Measurements from ENCODE around the gene PRSS8.

DNA sequence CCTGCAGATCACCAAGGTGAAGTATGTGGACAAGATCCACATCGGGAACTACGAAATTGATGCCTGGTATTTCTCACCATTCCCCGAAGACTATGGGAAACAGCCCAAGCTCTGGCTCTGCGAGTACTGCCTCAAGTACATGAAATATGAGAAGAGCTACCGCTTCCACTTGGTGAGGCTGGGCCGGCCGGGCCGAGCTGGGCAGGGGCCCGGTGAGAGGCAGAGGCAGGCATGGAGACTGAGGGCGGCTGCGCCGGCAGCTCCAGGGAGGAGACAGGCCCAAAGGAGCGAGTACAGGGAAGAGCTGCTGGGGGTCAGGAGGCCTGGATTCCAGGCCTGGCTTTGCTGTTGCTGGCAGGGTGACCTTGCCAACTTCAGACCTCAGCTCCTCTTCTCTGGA is 8.3 kb downstream of the PRSS8 start:
- no peak for TF ChIP-seq POLR2A (IDR thresholded peaks at IDR 0.05)
- no peak for TF ChIP-seq CTCF (IDR thresholded peaks at IDR 0.05)

All from esophagus squamous epithelium (tissue), 4 donors.